OCI-LY1 (cell line): Measurements from ENCODE around the gene RFC3.

Experiments used
- EZH2 ChIP-seq: fragments of 200-600 bp; sonication (generic), shearing (Covaris generic); IDR thresholded peaks from 2 replicates; pipeline ENCODE4 v1.8.0; 2017; ENCODE audit warnings: borderline replicate concordance, mixed run types, mild to moderate bottlenecking, antibody characterized with exemption, low read length, moderate library complexity, mixed read lengths
- TF ChIP-seq, protein P1 (sequence below): fragments of 200-600 bp; sonication (generic), shearing (Covaris generic); IDR thresholded peaks from 2 replicates; pipeline ENCODE4 v1.5.1; 2017; ENCODE audit warnings: mild to moderate bottlenecking, antibody characterized with exemption, low read length, moderate library complexity, mixed read lengths

DNA sequence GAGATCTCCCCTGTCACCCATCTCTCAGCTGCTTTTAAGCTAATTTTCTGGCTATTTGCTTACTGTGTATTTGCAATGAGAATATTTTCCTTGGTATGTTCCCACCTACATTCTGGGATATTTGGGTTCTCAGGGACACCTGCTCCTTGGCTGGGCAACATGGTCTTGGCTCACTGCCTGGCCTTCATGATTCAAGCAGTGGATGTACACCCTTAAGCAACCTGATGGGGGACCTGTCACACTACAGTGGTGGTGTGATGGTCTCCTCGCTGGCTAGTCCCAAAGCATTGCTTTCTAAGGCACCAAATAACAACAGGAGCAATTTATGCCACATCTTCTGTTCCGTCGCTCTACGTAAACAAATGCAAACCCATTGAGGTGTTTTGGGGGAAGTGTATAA lies 35.3 kb upstream of the RFC3 start:
- TF ChIP-seq, protein P1, sequence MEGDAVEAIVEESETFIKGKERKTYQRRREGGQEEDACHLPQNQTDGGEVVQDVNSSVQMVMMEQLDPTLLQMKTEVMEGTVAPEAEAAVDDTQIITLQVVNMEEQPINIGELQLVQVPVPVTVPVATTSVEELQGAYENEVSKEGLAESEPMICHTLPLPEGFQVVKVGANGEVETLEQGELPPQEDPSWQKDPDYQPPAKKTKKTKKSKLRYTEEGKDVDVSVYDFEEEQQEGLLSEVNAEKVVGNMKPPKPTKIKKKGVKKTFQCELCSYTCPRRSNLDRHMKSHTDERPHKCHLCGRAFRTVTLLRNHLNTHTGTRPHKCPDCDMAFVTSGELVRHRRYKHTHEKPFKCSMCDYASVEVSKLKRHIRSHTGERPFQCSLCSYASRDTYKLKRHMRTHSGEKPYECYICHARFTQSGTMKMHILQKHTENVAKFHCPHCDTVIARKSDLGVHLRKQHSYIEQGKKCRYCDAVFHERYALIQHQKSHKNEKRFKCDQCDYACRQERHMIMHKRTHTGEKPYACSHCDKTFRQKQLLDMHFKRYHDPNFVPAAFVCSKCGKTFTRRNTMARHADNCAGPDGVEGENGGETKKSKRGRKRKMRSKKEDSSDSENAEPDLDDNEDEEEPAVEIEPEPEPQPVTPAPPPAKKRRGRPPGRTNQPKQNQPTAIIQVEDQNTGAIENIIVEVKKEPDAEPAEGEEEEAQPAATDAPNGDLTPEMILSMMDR: no peak
- TF ChIP-seq EZH2: no peak
